Measurements from ENCODE around the gene TUT4. TPM values are rescaled to one million over a fixed set of nuclear protein-coding genes. Genes with fewer than 3 reads are reported as not detected.

Gene TUT4
- total and polyA plus RNA-seq, 12 donors: 16.9 to 40.6 (median 31.5) TPM

DNA sequence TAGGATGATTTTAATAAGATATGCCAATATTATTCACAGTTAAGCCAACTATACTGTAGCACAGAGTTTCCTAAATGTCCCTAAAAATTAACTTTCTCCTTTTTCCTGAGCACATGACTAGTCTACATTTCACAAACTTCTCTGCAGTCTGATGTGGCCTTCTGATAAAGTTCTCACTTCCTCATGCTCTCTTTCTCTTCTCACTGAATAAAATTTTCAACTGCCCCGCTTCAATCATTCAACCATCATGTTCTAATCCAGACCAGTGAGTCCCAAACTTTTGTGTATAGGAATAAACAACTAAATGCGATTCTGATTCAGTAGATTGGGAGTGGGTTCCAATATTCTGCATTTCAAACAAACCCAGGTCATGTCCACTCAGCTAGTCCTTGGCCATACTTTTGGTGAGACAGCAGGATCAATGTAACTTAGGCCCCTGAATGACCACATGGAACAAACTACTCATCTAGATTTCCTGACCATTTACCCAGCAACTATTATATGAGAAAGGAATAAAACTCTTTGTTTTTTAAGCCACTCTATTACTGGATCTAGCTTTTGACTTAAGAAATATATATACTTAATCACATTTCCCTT, 20.1 kb downstream of the TUT4 start:
- ATAC-seq: no peak
- no peak for DNase-seq
- Histone ChIP-seq H3K9me3 (peaks cover 0 to 21% (median 0%) of the 10 kb centered on the region in 11 donors), H3K4me1 (peaks cover 0 to 19% (median 0%) of the 10 kb centered on the region in 9 donors), H3K4me3 (no peak overlapping the region), H3K27me3 (no peaks in the 10 kb centered on the region), H3K27ac (no peak overlapping the region), H3K36me3 (peaks cover 0 to 6% (median 0%) of the 10 kb centered on the region in 9 donors)
- TF ChIP-seq, protein P1, sequence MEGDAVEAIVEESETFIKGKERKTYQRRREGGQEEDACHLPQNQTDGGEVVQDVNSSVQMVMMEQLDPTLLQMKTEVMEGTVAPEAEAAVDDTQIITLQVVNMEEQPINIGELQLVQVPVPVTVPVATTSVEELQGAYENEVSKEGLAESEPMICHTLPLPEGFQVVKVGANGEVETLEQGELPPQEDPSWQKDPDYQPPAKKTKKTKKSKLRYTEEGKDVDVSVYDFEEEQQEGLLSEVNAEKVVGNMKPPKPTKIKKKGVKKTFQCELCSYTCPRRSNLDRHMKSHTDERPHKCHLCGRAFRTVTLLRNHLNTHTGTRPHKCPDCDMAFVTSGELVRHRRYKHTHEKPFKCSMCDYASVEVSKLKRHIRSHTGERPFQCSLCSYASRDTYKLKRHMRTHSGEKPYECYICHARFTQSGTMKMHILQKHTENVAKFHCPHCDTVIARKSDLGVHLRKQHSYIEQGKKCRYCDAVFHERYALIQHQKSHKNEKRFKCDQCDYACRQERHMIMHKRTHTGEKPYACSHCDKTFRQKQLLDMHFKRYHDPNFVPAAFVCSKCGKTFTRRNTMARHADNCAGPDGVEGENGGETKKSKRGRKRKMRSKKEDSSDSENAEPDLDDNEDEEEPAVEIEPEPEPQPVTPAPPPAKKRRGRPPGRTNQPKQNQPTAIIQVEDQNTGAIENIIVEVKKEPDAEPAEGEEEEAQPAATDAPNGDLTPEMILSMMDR (IDR thresholded peaks at IDR 0.05): no peak
- WGBS, 2 donors: 94 to 95% methylated on average over 2 of the region's 2 CpGs
- intact Hi-C loops (cut with DNase I): no loop called here

DNA sequence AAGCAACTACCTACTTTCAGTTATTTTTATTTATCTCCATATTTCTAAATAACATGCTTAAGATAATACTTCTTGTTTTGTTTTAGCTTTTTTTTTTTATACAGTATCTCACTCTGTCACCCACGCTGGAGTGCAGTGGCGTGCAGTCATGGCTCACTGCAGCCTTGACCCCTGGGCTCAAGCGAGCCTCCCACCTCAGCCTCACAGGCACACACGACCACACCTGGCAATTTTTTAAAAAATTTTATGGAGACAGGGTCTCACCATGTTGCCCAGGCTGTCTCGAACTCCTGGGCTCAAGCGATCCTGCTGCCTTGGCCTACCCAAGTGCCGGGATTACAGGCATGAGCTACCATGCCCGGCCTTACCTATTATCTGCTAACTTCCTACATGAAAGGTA, 20.6 kb downstream of the TUT4 start:
- DNase-seq (no peak), ATAC-seq (no peak)
- 92 to 96% methylated on average over 8 of the region's 8 CpGs for WGBS, 2 donors
- no peak overlapping the region for H3K27ac ChIP-seq
- intact Hi-C loops (cut with DNase I): no loop called here
- H3K9me3 ChIP-seq: peaks cover 0 to 21% (median 0%) of the 10 kb centered on the region in 11 donors
- H3K4me1 ChIP-seq: peaks cover 0 to 19% (median 0%) of the 10 kb centered on the region in 9 donors
- TF ChIP-seq, protein P1 (IDR thresholded peaks at IDR 0.05): no peak
- H3K27me3 ChIP-seq: no peaks in the 10 kb centered on the region
- H3K36me3 ChIP-seq: peaks cover 0 to 12% (median 0%) of the 10 kb centered on the region in 9 donors
- H3K4me3 ChIP-seq: no peak overlapping the region

DNA sequence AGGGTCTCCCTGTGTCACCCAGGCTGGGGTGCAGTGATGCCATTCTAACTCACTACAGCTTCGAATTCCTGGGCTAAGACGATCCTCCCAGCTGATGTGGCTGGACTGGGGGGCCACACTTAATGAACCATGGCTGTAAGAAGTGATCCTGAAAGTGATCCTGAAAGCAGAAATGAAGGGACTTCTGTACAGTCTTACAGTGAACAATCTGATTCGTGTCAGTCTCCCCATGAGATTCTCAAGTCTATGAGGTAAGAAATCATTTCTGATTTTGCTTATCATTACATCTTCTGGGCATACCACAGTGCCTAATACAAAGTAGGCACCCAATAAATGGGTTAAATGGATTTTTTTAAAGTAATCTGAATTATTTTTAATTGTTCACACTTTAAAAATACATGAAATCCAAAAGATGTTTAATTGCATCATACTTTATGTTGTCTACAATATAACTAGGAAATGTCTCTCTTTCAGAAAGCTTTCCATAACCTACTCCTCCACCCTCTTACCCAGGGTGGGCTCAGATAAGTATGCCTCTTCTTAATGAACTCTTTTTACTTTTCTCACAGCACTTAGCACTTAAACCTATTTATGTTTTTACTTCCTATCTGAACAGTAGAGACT, 21.5 kb downstream of the TUT4 start:
- Histone ChIP-seq H3K27me3 (no peaks in the 10 kb centered on the region), H3K27ac (no peak overlapping the region), H3K4me1 (peaks cover 0 to 19% (median 0%) of the 10 kb centered on the region in 9 donors), H3K36me3 (peaks cover 0 to 19% (median 0%) of the 10 kb centered on the region in 9 donors), H3K4me3 (no peak overlapping the region), H3K9me3 (peaks cover 0 to 20% (median 0%) of the 10 kb centered on the region in 11 donors)
- 81 to 85% methylated on average over 3 of the region's 3 CpGs for WGBS, 2 donors
- TF ChIP-seq, protein P1 (IDR thresholded peaks at IDR 0.05): no peak
- no peak for DNase-seq
- no peak for ATAC-seq
- intact Hi-C loops (cut with DNase I): no loop called here

DNA sequence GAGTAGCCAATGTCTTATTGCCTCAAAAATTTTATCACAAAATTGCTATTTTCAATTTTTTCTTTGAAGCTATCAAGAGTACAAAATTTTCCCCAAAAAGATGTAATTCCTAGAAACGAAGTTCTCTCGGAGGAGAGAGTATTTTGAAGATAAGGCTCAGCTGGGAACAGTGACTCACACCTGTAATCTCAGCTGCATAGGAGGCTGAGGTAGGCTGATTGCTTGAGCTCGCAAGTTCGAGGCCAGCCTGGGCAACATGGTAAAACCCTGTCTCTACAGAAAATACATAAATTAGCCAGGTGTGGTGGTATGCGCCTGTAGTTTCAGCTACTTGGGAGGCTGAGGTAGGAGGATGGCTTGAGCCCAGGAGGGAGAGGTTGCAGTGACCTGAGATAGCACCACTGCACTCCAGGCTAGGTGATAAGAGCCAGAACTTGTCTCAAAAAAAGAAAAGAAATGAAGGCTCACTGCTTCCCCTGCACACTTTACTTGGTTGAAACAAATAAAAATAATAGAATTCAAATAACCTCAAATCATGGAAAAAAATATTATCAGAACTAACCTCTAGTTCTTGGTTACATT, 22.2 kb downstream of the TUT4 start:
- Histone ChIP-seq H3K27me3 (no peaks in the 10 kb centered on the region), H3K27ac (no peak overlapping the region), H3K4me3 (no peak overlapping the region), H3K36me3 (peaks cover 0 to 25% (median 5%) of the 10 kb centered on the region in 9 donors), H3K4me1 (peaks cover 0 to 19% (median 0%) of the 10 kb centered on the region in 9 donors), H3K9me3 (peaks cover 0 to 14% (median 0%) of the 10 kb centered on the region in 11 donors)
- ATAC-seq (no peak), DNase-seq (no peak)
- intact Hi-C loops (cut with DNase I): no loop called here
- TF ChIP-seq, protein P1 (IDR thresholded peaks at IDR 0.05): no peak
- WGBS, 2 donors: 90% methylated on average over 5 of the region's 5 CpGs

All from heart right ventricle (tissue), 16 donors.